H1 (cell line): ENCODE data around the gene SLC22A31. TPM values are rescaled to one million over a fixed set of nuclear protein-coding genes. Genes with fewer than 3 reads are reported as not detected.

Source experiments
- CTCF ChIA-PET: fragments of 300-600 bp; sonication (Branson Sonifier 250); formaldehyde crosslinking; loops from one replicate; lab custom pipeline; 2021; ENCODE audit not compliant: partially characterized antibody; lab: Charles Lee
- POLR2A ChIA-PET: fragments of 300-600 bp; sonication (Branson Sonifier 250); formaldehyde crosslinking; loops from one replicate; lab custom pipeline; 2021; ENCODE audit warnings: inconsistent platforms; ENCODE audit not compliant: partially characterized antibody; lab: Charles Lee
- DNase-seq, 2 experiments: peaks; one replicate each; pipeline versions ENCODE4 v3.0.0 to v3.0.0-alpha.2; 2010 to 2022; ENCODE audit warnings: low spot score in 2 of 2, low read depth in 1 of 2, mixed read lengths in 1 of 2
- FAIRE-seq: peaks from 2 replicates; lab custom pipeline; 2011; peaks lifted over from hg19 to GRCh38; lab: Jason Lieb, UNC
- H2AFZ ChIP-seq: 2 replicates; pipeline ENCODE4 v1.8.1; 2012; ENCODE audit warnings: low read length, inconsistent platforms
- H2AK5ac ChIP-seq: 2 replicates; pipeline ENCODE4 v1.6.1; 2013; ENCODE audit warnings: low read depth, low read length
- H2BK120ac ChIP-seq: replicated peaks from 2 replicates; pipeline ENCODE3; 2013; ENCODE audit warnings: low read depth, low read length, inconsistent platforms
- H2BK12ac ChIP-seq: 2 replicates; pipeline ENCODE4 v1.6.1; 2013; ENCODE audit warnings: low read depth, low read length
- H2BK15ac ChIP-seq: 2 replicates; pipeline ENCODE4 v1.6.1; 2013; ENCODE audit warnings: low read length
- H2BK20ac ChIP-seq: 2 replicates; pipeline ENCODE4 v1.6.1; 2013; ENCODE audit warnings: low read length
- H2BK5ac ChIP-seq: 2 replicates; pipeline ENCODE4 v1.6.1; 2013; ENCODE audit warnings: low read depth, low read length
- H3K14ac ChIP-seq: 2 replicates; pipeline ENCODE4 v1.6.1; 2013; ENCODE audit warnings: inconsistent platforms; ENCODE audit not compliant: insufficient read length
- H3K18ac ChIP-seq: 2 replicates; pipeline ENCODE4 v1.6.1; 2013; ENCODE audit warnings: low read length; ENCODE audit errors: extremely low read depth
- H3K23ac ChIP-seq: 2 replicates; pipeline ENCODE4 v1.6.1; 2013; ENCODE audit warnings: inconsistent platforms; ENCODE audit not compliant: insufficient read length
- H3K23me2 ChIP-seq: 2 replicates; pipeline ENCODE4 v1.6.1; 2013; ENCODE audit warnings: low read depth, low read length
- H3K27ac ChIP-seq: 2 replicates; pipeline ENCODE4 v1.6.1; 2011; ENCODE audit warnings: low read depth, low read length, inconsistent platforms
- H3K27me3 ChIP-seq, 4 experiments: replicated peaks in 1 of 4; 1 replicate in 1 of 4; 2 replicates in 3 of 4; pipeline versions ENCODE4 v1.6.1 to v1.8.1; 2011 to 2013; ENCODE audit warnings: low read length in 3 of 4, mild to moderate bottlenecking in 3 of 4, inconsistent platforms in 2 of 4, mixed read lengths in 2 of 4, moderate library complexity in 1 of 4; ENCODE audit not compliant: control insufficient read depth in 3 of 4, insufficient read depth in 3 of 4; ENCODE audit errors: extremely low read depth in 1 of 4
- H3K36me3 ChIP-seq, 4 experiments: 2 replicates each; pipeline versions ENCODE4 v1.6.1 to v1.8.1; 2011 to 2013; ENCODE audit warnings: mild to moderate bottlenecking in 4 of 4, low read length in 3 of 4, moderate library complexity in 2 of 4, control low read depth in 1 of 4, inconsistent platforms in 1 of 4; ENCODE audit not compliant: insufficient read depth in 4 of 4, control insufficient read depth in 2 of 4
- H3K4ac ChIP-seq: replicated peaks from 2 replicates; pipeline ENCODE3; 2013; ENCODE audit warnings: low read length, low read depth, mixed read lengths, inconsistent platforms; ENCODE audit not compliant: insufficient read length
- H3K4me1 ChIP-seq, 4 experiments: replicated peaks in 1 of 4; 1 replicate in 1 of 4; 2 replicates in 3 of 4; pipeline versions ENCODE4 v1.6.1 to v1.8.1; 2011 to 2013; ENCODE audit warnings: low read length in 3 of 4, inconsistent platforms in 2 of 4, mixed read lengths in 1 of 4; ENCODE audit not compliant: insufficient read depth in 4 of 4, control insufficient read depth in 3 of 4
- H3K4me2 ChIP-seq, 2 experiments: 2 replicates each; pipeline versions ENCODE4 v1.6.1 to v1.8.1; 2011 to 2013; ENCODE audit warnings: low read depth in 2 of 2, low read length in 2 of 2, control low read depth in 1 of 2, inconsistent platforms in 1 of 2, mild to moderate bottlenecking in 1 of 2; ENCODE audit not compliant: insufficient read depth in 1 of 2
- H3K4me3 ChIP-seq, 4 experiments: fragments of 200-600, 300-600 bp in 1 of 4; sonication (generic), shearing (Covaris generic), sonication (Bioruptor Twin) in 1 of 4; 2 replicates each; pipeline versions ENCODE4 v1.5.1 to v1.8.1; 2011 to 2016; ENCODE audit warnings: low read length in 4 of 4, low read depth in 3 of 4, control low read depth in 2 of 4, inconsistent platforms in 2 of 4, mild to moderate bottlenecking in 2 of 4, mixed read lengths in 1 of 4, moderate library complexity in 1 of 4; ENCODE audit not compliant: insufficient read depth in 2 of 4; ENCODE audit errors: extremely low read depth in 1 of 4
- H3K56ac ChIP-seq: replicated peaks from 2 replicates; pipeline ENCODE3; 2013; ENCODE audit warnings: low read depth, mild to moderate bottlenecking, mixed read lengths, low read length, inconsistent platforms; ENCODE audit not compliant: insufficient read length
- H3K79me1 ChIP-seq: 2 replicates; pipeline ENCODE4 v1.6.1; 2013; ENCODE audit warnings: low read depth, low read length, control low read depth
- H3K79me2 ChIP-seq, 2 experiments: 2 replicates each; pipeline versions ENCODE4 v1.6.1 to v1.8.1; 2012 to 2013; ENCODE audit warnings: low read length in 2 of 2, mild to moderate bottlenecking in 2 of 2, inconsistent platforms in 1 of 2; ENCODE audit not compliant: insufficient read depth in 2 of 2, control insufficient read depth in 1 of 2
- H3K9ac ChIP-seq, 4 experiments: replicated peaks in 1 of 4; 1 replicate in 1 of 4; 2 replicates in 3 of 4; pipeline versions ENCODE4 v1.6.1 to v1.8.1; 2011 to 2013; ENCODE audit warnings: low read depth in 3 of 4, low read length in 3 of 4, control low read depth in 2 of 4, mild to moderate bottlenecking in 2 of 4, moderate library complexity in 2 of 4, inconsistent platforms in 1 of 4; ENCODE audit errors: extremely low read depth in 1 of 4
- H3K9me3 ChIP-seq, 2 experiments: 2 replicates each; pipeline versions ENCODE4 v1.6.1 to v1.8.1; 2012 to 2013; ENCODE audit warnings: mild to moderate bottlenecking in 2 of 2, moderate library complexity in 2 of 2, control low read depth in 1 of 2, inconsistent platforms in 1 of 2, low read depth in 1 of 2, low read length in 1 of 2, mixed read lengths in 1 of 2; ENCODE audit not compliant: insufficient read depth in 2 of 2
- H4K20me1 ChIP-seq, 2 experiments: replicated peaks in 1 of 2; 2 replicates each; pipeline versions ENCODE3 to v1.8.1; 2011 to 2013; ENCODE audit warnings: inconsistent platforms in 2 of 2, low read length in 2 of 2, mild to moderate bottlenecking in 1 of 2; ENCODE audit not compliant: insufficient read depth in 2 of 2, control insufficient read depth in 1 of 2
- H4K5ac ChIP-seq: 2 replicates; pipeline ENCODE4 v1.6.1; 2013; ENCODE audit warnings: low read length, low read depth, mixed read lengths, inconsistent platforms; ENCODE audit not compliant: insufficient read length
- H4K8ac ChIP-seq: 2 replicates; pipeline ENCODE4 v1.8.0; 2013; ENCODE audit warnings: mild to moderate bottlenecking, moderate library complexity, low read length, inconsistent platforms; ENCODE audit not compliant: insufficient read depth; ENCODE audit errors: extremely low read depth
- H4K91ac ChIP-seq: replicated peaks from 2 replicates; pipeline ENCODE3; 2013; ENCODE audit warnings: low read length, mixed read lengths, inconsistent platforms; ENCODE audit not compliant: insufficient read length
- ASH2L ChIP-seq: fragments of 200-600, 300-600 bp; sonication (generic); IDR thresholded peaks from one replicate; pipeline ENCODE4 v1.7.1; 2017; ENCODE audit warnings: low read length
- ATF3 ChIP-seq: IDR thresholded peaks from 2 replicates; pipeline ENCODE4 v1.6.1; 2011; ENCODE audit warnings: low read depth, mild to moderate bottlenecking, low read length; ENCODE audit not compliant: insufficient read depth
- BACH1 ChIP-seq: IDR thresholded peaks from 2 replicates; pipeline ENCODE4 v1.6.1; 2012; ENCODE audit warnings: low read length, improper control_type of control experiment
- GTF2F1 ChIP-seq: IDR thresholded peaks from 2 replicates; pipeline ENCODE4 v1.6.1; 2012; ENCODE audit warnings: low read depth, low read length, improper control_type of control experiment, borderline replicate concordance
- JUN ChIP-seq: IDR thresholded peaks from 2 replicates; pipeline ENCODE4 v1.6.1; 2011; ENCODE audit warnings: low read depth, mild to moderate bottlenecking, improper control_type of control experiment, low read length
- KDM5A ChIP-seq: fragments of 200-600 bp; IDR thresholded peaks from 2 replicates; pipeline ENCODE4 v1.7.1; 2012; ENCODE audit warnings: mild to moderate bottlenecking, low read length, inconsistent platforms, mixed read lengths
- POLR2AphosphoS5 ChIP-seq: IDR thresholded peaks from 2 replicates; pipeline ENCODE4 v1.6.1; 2011; ENCODE audit warnings: low read depth, low read length
- RFX5 ChIP-seq: IDR thresholded peaks from 2 replicates; pipeline ENCODE4 v1.6.1; 2011; ENCODE audit warnings: low read depth, low read length, improper control_type of control experiment, borderline replicate concordance
- SP1 ChIP-seq: IDR thresholded peaks from 2 replicates; pipeline ENCODE4 v1.6.1; 2011; ENCODE audit warnings: low read depth, low read length
- SP4 ChIP-seq: IDR thresholded peaks from 2 replicates; pipeline ENCODE4 v1.6.1; 2012; ENCODE audit warnings: low read length, inconsistent platforms
- TAF1 ChIP-seq: IDR thresholded peaks from 2 replicates; pipeline ENCODE4 v1.6.1; 2011; ENCODE audit warnings: mild to moderate bottlenecking, low read depth, low read length
- ZNF274 ChIP-seq: IDR thresholded peaks from 2 replicates; pipeline ENCODE4 v1.7.0; 2012; ENCODE audit warnings: low read length, borderline replicate concordance; ENCODE audit errors: extremely low read depth
- WGBS, 2 experiments: shearing (Covaris generic) in 1 of 2; methylation state at CpG; one replicate each; pipeline versions ENCODE4 v1.1.6 to v1.1.7; 2013 to 2015; ENCODE audit warnings: low lambda C conversion rate in 2 of 2, mixed read lengths in 2 of 2, inconsistent platforms in 1 of 2, low coverage in 1 of 2, missing lambda C conversion rate in 1 of 2; ENCODE audit not compliant: insufficient replicate concordance in 2 of 2, insufficient coverage in 1 of 2, insufficient read length in 1 of 2; ENCODE audit errors: extremely low coverage in 1 of 2, missing lambda C conversion rate in 1 of 2; 5-methylcytosine and 5-hydroxymethylcytosine counted together
- polyA plus RNA-seq, 7 experiments: library from polyadenylated mRNA; depleted of rRNA in 3 of 7; stranded (reverse) in 5 of 7; unstranded in 2 of 7; fragments of >200 nt in 5 of 7; fragments of 200-250 nt in 2 of 7; gene quantifications; 1 replicate in 5 of 7; 2 replicates in 1 of 7; 4 replicates in 1 of 7; pipeline versions ENCODE4 v1.2.1 to v1.2.3, GENCODE V29; 2011 to 2013; ENCODE audit warnings: missing spikeins in 2 of 7, mixed read lengths in 2 of 7
- total RNA-seq: library from RNA; stranded (reverse); fragmentation: NEBNext Ultra II Directional; extraction: Animal tissue kit (Norgen Biotek cat#: 25700); gene quantifications from 2 replicates; pipeline ENCODE4 v1.2.1, GENCODE V29; 2021
- TF ChIP-seq, protein P1 (sequence below): IDR thresholded peaks from 2 replicates; pipeline ENCODE4 v1.6.1; 2012; ENCODE audit warnings: inconsistent platforms

SLC22A31 gene
- total and polyA plus RNA-seq, 2 of the 8 experiments (the other 6 are each of a cell fraction or from before 2014, with no cell fraction given): 7.7 to 10.6 TPM

DNA sequence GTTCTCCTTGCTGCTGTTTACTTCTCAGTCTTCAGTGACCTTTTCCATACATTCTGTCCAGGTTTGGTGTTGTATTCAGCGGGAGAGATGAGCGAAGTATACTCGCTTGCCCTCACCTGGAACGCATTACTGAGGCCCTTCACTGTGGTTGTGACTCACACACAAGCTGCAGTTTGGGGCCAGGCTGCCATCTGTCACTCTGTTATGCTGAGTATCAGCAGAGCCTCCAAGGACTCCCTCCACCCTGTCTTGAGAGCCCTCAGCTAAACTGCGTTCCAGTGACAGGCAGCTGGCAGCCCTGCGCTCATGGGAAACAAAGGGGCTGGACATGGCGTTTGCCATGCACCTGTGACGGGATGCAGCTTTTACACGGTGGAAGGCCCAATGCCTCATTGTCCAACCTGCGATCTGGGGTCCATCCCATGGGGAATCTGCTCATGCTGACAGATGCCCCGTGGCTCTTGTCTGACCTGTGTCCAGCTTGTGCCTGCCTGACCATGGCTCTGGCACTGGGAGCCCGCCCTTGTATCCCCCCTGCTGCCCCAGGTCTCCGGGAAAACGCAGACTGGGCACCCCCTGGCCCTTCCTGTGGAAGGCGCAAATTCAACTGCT is 10.7 kb upstream of the SLC22A31 start:
- no peak overlapping the region for H2BK12ac ChIP-seq
- H3K23me2 ChIP-seq: no peaks in the 10 kb centered on the region
- ChIA-PET CTCF (interaction anchor here (0.6 to 1.4 kb wide), 5 partner anchors 12 to 472 kb away, joined by 3 to 4 read pairs (median 3); no protein-coding TSS in a partner anchor), POLR2A (interaction anchor here (0.5 to 1.3 kb wide), 2 partner anchors 51 to 739 kb away, joined by 3 read pairs; no protein-coding TSS in a partner anchor)
- no peak for DNase-seq
- no peak overlapping the region for H3K14ac ChIP-seq
- H2AFZ ChIP-seq: no peak overlapping the region
- no peaks in the 10 kb centered on the region for H3K9me3 ChIP-seq
- no peaks in the 10 kb centered on the region for H3K79me2 ChIP-seq
- no peak overlapping the region for H3K4ac ChIP-seq
- H2AK5ac ChIP-seq: no peak overlapping the region
- H3K23ac ChIP-seq: no peak overlapping the region
- H3K36me3 ChIP-seq: no peaks in the 10 kb centered on the region
- no peak overlapping the region for H2BK120ac ChIP-seq
- no peak overlapping the region for H2BK20ac ChIP-seq
- 80% methylated on average over 14 of the region's 15 CpGs; no CpG with 5 or more reads in 1 of the 2 experiments for WGBS, 2 experiments
- no peak overlapping the region for H3K18ac ChIP-seq
- H3K56ac ChIP-seq: no peak overlapping the region
- no peak overlapping the region for H3K9ac ChIP-seq
- H3K79me1 ChIP-seq: no peaks in the 10 kb centered on the region
- H3K27ac ChIP-seq: no peak overlapping the region
- H3K4me2 ChIP-seq: no peak overlapping the region
- no peak overlapping the region for H3K4me3 ChIP-seq
- no peak overlapping the region for H2BK15ac ChIP-seq
- H4K8ac ChIP-seq: no peak overlapping the region; the same call in 1 of the 2 replicates
- FAIRE-seq: no peak
- peaks cover 0 to 4% of the 10 kb centered on the region in 2 experiments for H4K20me1 ChIP-seq
- H4K5ac ChIP-seq: no peak overlapping the region
- no peaks in the 10 kb centered on the region for H3K27me3 ChIP-seq
- H2BK5ac ChIP-seq: no peak overlapping the region
- H4K91ac ChIP-seq: no peak overlapping the region
- no peaks in the 10 kb centered on the region for H3K4me1 ChIP-seq
- TF ChIP-seq POLR2AphosphoS5 (no peak), BACH1 (no peak), KDM5A (no peak), ZNF274 (no peak), SP4 (no peak), SP1 (no peak), ASH2L (no peak), GTF2F1 (no peak), JUN (no peak), RFX5 (no peak), ATF3 (no peak), TAF1 (no peak)
- TF ChIP-seq, protein P1, sequence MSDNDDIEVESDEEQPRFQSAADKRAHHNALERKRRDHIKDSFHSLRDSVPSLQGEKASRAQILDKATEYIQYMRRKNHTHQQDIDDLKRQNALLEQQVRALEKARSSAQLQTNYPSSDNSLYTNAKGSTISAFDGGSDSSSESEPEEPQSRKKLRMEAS: no peak
